Stimulated activated CD4-positive, alpha-beta T cell treated with anti-CD3 and anti-CD28 coated beads, Interleukin-1b, Interleukin-23, amount 100 ng/mL, for 48 hours (primary cell): ENCODE results near the gene MNDA.
"Not testable (repeated sequence)": the region's sequence is repeated elsewhere in the genome, so short reads cannot be mapped to it uniquely, and the experiment has no call there.

Source experiments
- DNase-seq: peaks from one replicate; pipeline ENCODE4 v3.0.0-alpha.2; 2020

MNDA gene

GRCh38 chr1:158840236-158840635 lies 9.1 kb downstream of the MNDA start:
- DNase-seq = no peak

- no peak for DNase-seq
Observed at GRCh38 chr1:158864595-158864994, 33.4 kb downstream of the MNDA start.

DNA sequence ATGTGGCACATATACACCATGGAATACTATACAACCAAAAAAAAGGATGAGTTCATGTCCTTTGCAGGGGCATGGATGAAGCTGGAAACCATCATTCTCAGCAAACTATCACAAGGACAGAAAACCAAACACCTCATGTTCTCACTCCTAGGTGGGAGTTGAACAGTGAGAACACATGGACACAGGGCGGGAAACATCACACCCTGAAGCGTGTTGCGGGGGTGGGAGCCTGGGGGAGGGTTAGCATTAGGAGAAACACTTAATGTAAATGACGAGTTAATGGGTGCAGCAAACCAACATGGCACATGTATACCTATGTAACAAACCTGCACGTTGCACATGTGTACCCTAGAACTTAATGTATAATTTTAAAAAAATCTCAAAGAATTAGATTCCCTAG lies 39.3 kb downstream of the MNDA start:
- DNase-seq = not testable (repeated sequence)

- no peak for DNase-seq
Observed at GRCh38 chr1:158873141-158873540, 42.0 kb downstream of the MNDA start.

DNA sequence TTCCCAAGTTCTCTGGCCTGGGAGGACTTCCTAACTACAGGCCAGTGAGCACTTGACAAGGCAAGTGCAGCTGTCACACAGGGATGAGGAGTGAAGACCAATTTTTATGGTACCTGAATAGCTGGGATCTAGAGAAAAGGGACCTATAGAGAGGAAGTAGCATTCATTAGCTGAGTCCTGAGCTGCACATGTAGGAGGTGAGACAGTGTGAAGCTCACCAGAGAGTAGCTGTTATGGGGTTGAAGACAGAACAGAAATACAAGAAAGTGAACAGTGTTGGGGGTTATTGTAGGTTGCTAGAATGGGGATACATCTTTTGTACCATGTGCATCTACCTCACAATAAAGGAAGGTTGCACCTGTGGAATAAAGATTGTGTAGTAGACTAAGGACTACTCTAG lies 62.5 kb downstream of the MNDA start:
- no peak for DNase-seq

DNA sequence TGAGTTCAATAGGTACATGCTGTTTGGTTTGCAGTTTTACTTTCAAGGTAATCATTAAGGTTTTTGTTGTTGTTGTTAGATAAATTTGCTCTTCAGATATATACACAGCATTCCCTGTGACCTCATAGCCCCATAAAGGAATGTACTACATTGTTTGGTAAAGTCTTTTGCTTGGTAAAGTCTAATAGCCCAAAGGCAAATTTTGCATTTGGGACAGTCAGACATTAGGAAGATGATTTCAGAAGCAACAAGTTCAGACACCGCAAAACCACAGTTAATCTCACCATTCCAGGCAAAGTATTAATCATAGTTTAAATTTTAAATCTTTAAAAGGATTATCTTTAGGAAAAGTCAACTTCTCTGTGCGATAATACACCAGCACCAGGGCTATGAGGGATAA lies 67.6 kb downstream of the MNDA start:
- no peak for DNase-seq
